DND-41 (cell line): ENCODE measurements around the gene CDH10.

Experiments used
- ATAC-seq: fragments of 200-7000 bp; cut with Tn5 transposase; 3 replicates; pipeline ENCODE4 v1.9.1; 2021; ENCODE audit warnings: low read depth; ENCODE audit not compliant: insufficient read depth
- DNase-seq: peaks from one replicate; pipeline ENCODE4 v3.0.0-alpha.2; 2020
- H2AFZ ChIP-seq: 2 replicates; pipeline ENCODE4 v1.6.0; 2012; ENCODE audit warnings: low read depth, low read length
- H3K27ac ChIP-seq: 2 replicates; pipeline ENCODE4 v1.5.1; 2012; ENCODE audit warnings: low read length, inconsistent platforms
- H3K27me3 ChIP-seq: fragments of 200-600 bp; sonication (generic); 2 replicates; pipeline ENCODE4 v1.6.0; 2012; ENCODE audit warnings: low read length, mild to moderate bottlenecking, inconsistent platforms; ENCODE audit not compliant: insufficient read depth, poor library complexity
- H3K36me3 ChIP-seq: 2 replicates; pipeline ENCODE4 v1.5.1; 2012; ENCODE audit warnings: low read length, inconsistent platforms; ENCODE audit not compliant: insufficient read depth
- H3K4me1 ChIP-seq: 2 replicates; pipeline ENCODE4 v1.5.1; 2012; ENCODE audit warnings: mild to moderate bottlenecking, low read length; ENCODE audit not compliant: insufficient read depth
- H3K4me2 ChIP-seq: 2 replicates; pipeline ENCODE4 v1.6.0; 2012; ENCODE audit warnings: mild to moderate bottlenecking, moderate library complexity, low read length, inconsistent platforms; ENCODE audit not compliant: insufficient read depth
- H3K4me3 ChIP-seq, 2 experiments: fragments of 200-600 bp in 1 of 2; shearing (Covaris generic) in 1 of 2; 2 replicates each; pipeline ENCODE4 v1.5.1; 2012 to 2016; ENCODE audit warnings: inconsistent platforms in 2 of 2, low read length in 2 of 2, mild to moderate bottlenecking in 2 of 2, low read depth in 1 of 2, moderate library complexity in 1 of 2
- H3K79me2 ChIP-seq: 2 replicates; pipeline ENCODE4 v1.6.0; 2012; ENCODE audit warnings: low read length, inconsistent platforms; ENCODE audit not compliant: insufficient read depth
- H3K9ac ChIP-seq: 2 replicates; pipeline ENCODE4 v1.6.0; 2012; ENCODE audit warnings: low read depth, mild to moderate bottlenecking, inconsistent platforms, low read length, moderate library complexity
- H3K9me3 ChIP-seq: 2 replicates; pipeline ENCODE4 v1.5.1; 2012; ENCODE audit warnings: low read length, moderate library complexity, mild to moderate bottlenecking, inconsistent platforms; ENCODE audit not compliant: insufficient read depth, severe bottlenecking
- H4K20me1 ChIP-seq: 2 replicates; pipeline ENCODE4 v1.6.0; 2012; ENCODE audit warnings: low read length; ENCODE audit not compliant: insufficient read depth
- CTCF ChIP-seq: IDR thresholded peaks from 2 replicates; pipeline ENCODE4 v1.5.1; 2012; ENCODE audit warnings: borderline replicate concordance, low read length, moderate library complexity, mild to moderate bottlenecking; ENCODE audit not compliant: poor library complexity, severe bottlenecking; ENCODE audit errors: extremely low read depth
- EZH2 ChIP-seq: IDR thresholded peaks from 3 replicates; pipeline ENCODE4 v1.6.1; 2012; ENCODE audit warnings: borderline replicate concordance, low read depth, mild to moderate bottlenecking, moderate library complexity, low read length, inconsistent platforms; ENCODE audit not compliant: severe bottlenecking

CDH10 gene

GRCh38 chr5:24616566-24616965 lies 28.2 kb downstream of the CDH10 start:
- DNase-seq (no peak), ATAC-seq (no peak)
- H3K4me2 ChIP-seq: no peak overlapping the region
- no peaks in the 10 kb centered on the region for H3K36me3 ChIP-seq
- H3K27ac ChIP-seq: no peak overlapping the region
- TF ChIP-seq EZH2 (no peak), CTCF (no peak)
- no peaks in the 10 kb centered on the region for H3K9me3 ChIP-seq
- no peaks in the 10 kb centered on the region for H3K27me3 ChIP-seq
- H3K4me3 ChIP-seq: no peak overlapping the region
- no peaks in the 10 kb centered on the region for H3K4me1 ChIP-seq
- H4K20me1 ChIP-seq: no peaks in the 10 kb centered on the region
- no peak overlapping the region for H3K9ac ChIP-seq
- H3K79me2 ChIP-seq: no peaks in the 10 kb centered on the region
- no peak overlapping the region for H2AFZ ChIP-seq

GRCh38 chr5:24615159-24615558 lies 29.6 kb downstream of the CDH10 start:
- no peak for TF ChIP-seq EZH2
- TF ChIP-seq CTCF: no peak
- H3K9ac ChIP-seq: no peak overlapping the region
- no peak overlapping the region for H2AFZ ChIP-seq
- H3K27me3 ChIP-seq: no peaks in the 10 kb centered on the region
- no peak overlapping the region for H3K4me2 ChIP-seq
- ATAC-seq: no peak
- no peaks in the 10 kb centered on the region for H3K4me1 ChIP-seq
- H3K36me3 ChIP-seq: no peaks in the 10 kb centered on the region
- no peak for DNase-seq
- H4K20me1 ChIP-seq: no peaks in the 10 kb centered on the region
- H3K9me3 ChIP-seq: no peaks in the 10 kb centered on the region
- no peaks in the 10 kb centered on the region for H3K79me2 ChIP-seq
- H3K4me3 ChIP-seq: no peak overlapping the region
- no peak overlapping the region for H3K27ac ChIP-seq

- TF ChIP-seq EZH2: no peak
- no peak for TF ChIP-seq CTCF
- H3K9ac ChIP-seq: no peak overlapping the region
Observed at GRCh38 chr5:24609706-24610105, 35.1 kb downstream of the CDH10 start.

GRCh38 chr5:24606971-24607370 lies 37.8 kb downstream of the CDH10 start:
- no peaks in the 10 kb centered on the region for H4K20me1 ChIP-seq
- H3K9ac ChIP-seq: no peak overlapping the region
- H3K4me1 ChIP-seq: no peaks in the 10 kb centered on the region
- H2AFZ ChIP-seq: no peak overlapping the region
- no peaks in the 10 kb centered on the region for H3K9me3 ChIP-seq
- no peak for TF ChIP-seq EZH2
- TF ChIP-seq CTCF: no peak
- H3K36me3 ChIP-seq: no peaks in the 10 kb centered on the region
- no peak for ATAC-seq
- H3K27me3 ChIP-seq: no peaks in the 10 kb centered on the region
- H3K4me3 ChIP-seq: no peak overlapping the region
- no peak overlapping the region for H3K4me2 ChIP-seq
- no peak overlapping the region for H3K27ac ChIP-seq
- no peaks in the 10 kb centered on the region for H3K79me2 ChIP-seq
- DNase-seq: no peak

More at GRCh38 chr5:24609706-24610105, 35.1 kb downstream of the CDH10 start:
- no peak overlapping the region for H3K4me2 ChIP-seq
- H3K4me3 ChIP-seq: no peak overlapping the region
- no peaks in the 10 kb centered on the region for H3K27me3 ChIP-seq
- no peak for DNase-seq
- no peaks in the 10 kb centered on the region for H3K79me2 ChIP-seq
- no peak for ATAC-seq
- H2AFZ ChIP-seq: no peak overlapping the region
- no peaks in the 10 kb centered on the region for H3K4me1 ChIP-seq
- H3K27ac ChIP-seq: no peak overlapping the region
- H3K9me3 ChIP-seq: no peaks in the 10 kb centered on the region
- H4K20me1 ChIP-seq: no peaks in the 10 kb centered on the region
- H3K36me3 ChIP-seq: no peaks in the 10 kb centered on the region
